Measurements from ENCODE around the gene SLC16A7.

SLC16A7 gene

GRCh38 chr12:59834659-59835474, 239.0 kb downstream of the SLC16A7 start:
- H3K9me3 ChIP-seq (ENCODE audit: control insufficient read depth in 2 of 2, low read length in 2 of 2) = no peaks in the 10 kb centered on the region
- H3K27me3 ChIP-seq (ENCODE audit: control insufficient read depth in 1 of 2, insufficient read depth in 2 of 2, low read length in 2 of 2) = no peaks in the 10 kb centered on the region
- no peak overlapping the region for H3K4me3 ChIP-seq (ENCODE audit: low read length in 2 of 2)
- no peak overlapping the region for H3K27ac ChIP-seq (ENCODE audit: low read length)
- no peaks in the 10 kb centered on the region for H3K4me1 ChIP-seq (ENCODE audit: control insufficient read depth, insufficient read depth, low read length)
- no peaks in the 10 kb centered on the region for H3K36me3 ChIP-seq (ENCODE audit: control insufficient read depth in 2 of 2, insufficient read depth in 2 of 2, low read length in 2 of 2)
- no peak overlapping the region for H3K9ac ChIP-seq (ENCODE audit: low read length in 2 of 2)
